H1 (cell line): ENCODE results near the gene SENP6. TPM values are rescaled to one million over a fixed set of nuclear protein-coding genes. Genes with fewer than 3 reads are reported as not detected.

Experiments used
- CTCF ChIA-PET: fragments of 300-600 bp; sonication (Branson Sonifier 250); formaldehyde crosslinking; loops from one replicate; lab custom pipeline; 2021; ENCODE audit not compliant: partially characterized antibody; lab: Charles Lee
- POLR2A ChIA-PET: fragments of 300-600 bp; sonication (Branson Sonifier 250); formaldehyde crosslinking; loops from one replicate; lab custom pipeline; 2021; ENCODE audit warnings: inconsistent platforms; ENCODE audit not compliant: partially characterized antibody; lab: Charles Lee
- DNase-seq, 2 experiments: peaks; one replicate each; pipeline versions ENCODE4 v3.0.0 to v3.0.0-alpha.2; 2010 to 2022; ENCODE audit warnings: low spot score in 2 of 2, low read depth in 1 of 2, mixed read lengths in 1 of 2
- FAIRE-seq: peaks from 2 replicates; lab custom pipeline; 2011; peaks lifted over from hg19 to GRCh38; lab: Jason Lieb, UNC
- H2AFZ ChIP-seq: 2 replicates; pipeline ENCODE4 v1.8.1; 2012; ENCODE audit warnings: low read length, inconsistent platforms
- H2AK5ac ChIP-seq: 2 replicates; pipeline ENCODE4 v1.6.1; 2013; ENCODE audit warnings: low read depth, low read length
- H2BK120ac ChIP-seq: replicated peaks from 2 replicates; pipeline ENCODE3; 2013; ENCODE audit warnings: low read depth, low read length, inconsistent platforms
- H2BK12ac ChIP-seq: 2 replicates; pipeline ENCODE4 v1.6.1; 2013; ENCODE audit warnings: low read depth, low read length
- H2BK15ac ChIP-seq: 2 replicates; pipeline ENCODE4 v1.6.1; 2013; ENCODE audit warnings: low read length
- H2BK20ac ChIP-seq: 2 replicates; pipeline ENCODE4 v1.6.1; 2013; ENCODE audit warnings: low read length
- H2BK5ac ChIP-seq: 2 replicates; pipeline ENCODE4 v1.6.1; 2013; ENCODE audit warnings: low read depth, low read length
- H3K14ac ChIP-seq: 2 replicates; pipeline ENCODE4 v1.6.1; 2013; ENCODE audit warnings: inconsistent platforms; ENCODE audit not compliant: insufficient read length
- H3K18ac ChIP-seq: 2 replicates; pipeline ENCODE4 v1.6.1; 2013; ENCODE audit warnings: low read length; ENCODE audit errors: extremely low read depth
- H3K23ac ChIP-seq: 2 replicates; pipeline ENCODE4 v1.6.1; 2013; ENCODE audit warnings: inconsistent platforms; ENCODE audit not compliant: insufficient read length
- H3K23me2 ChIP-seq: 2 replicates; pipeline ENCODE4 v1.6.1; 2013; ENCODE audit warnings: low read depth, low read length
- H3K27ac ChIP-seq: 2 replicates; pipeline ENCODE4 v1.6.1; 2011; ENCODE audit warnings: low read depth, low read length, inconsistent platforms
- H3K27me3 ChIP-seq, 4 experiments: replicated peaks in 1 of 4; 1 replicate in 1 of 4; 2 replicates in 3 of 4; pipeline versions ENCODE4 v1.6.1 to v1.8.1; 2011 to 2013; ENCODE audit warnings: low read length in 3 of 4, mild to moderate bottlenecking in 3 of 4, inconsistent platforms in 2 of 4, mixed read lengths in 2 of 4, moderate library complexity in 1 of 4; ENCODE audit not compliant: control insufficient read depth in 3 of 4, insufficient read depth in 3 of 4; ENCODE audit errors: extremely low read depth in 1 of 4
- H3K36me3 ChIP-seq, 4 experiments: 2 replicates each; pipeline versions ENCODE4 v1.6.1 to v1.8.1; 2011 to 2013; ENCODE audit warnings: mild to moderate bottlenecking in 4 of 4, low read length in 3 of 4, moderate library complexity in 2 of 4, control low read depth in 1 of 4, inconsistent platforms in 1 of 4; ENCODE audit not compliant: insufficient read depth in 4 of 4, control insufficient read depth in 2 of 4
- H3K4ac ChIP-seq: replicated peaks from 2 replicates; pipeline ENCODE3; 2013; ENCODE audit warnings: low read length, low read depth, mixed read lengths, inconsistent platforms; ENCODE audit not compliant: insufficient read length
- H3K4me1 ChIP-seq, 4 experiments: replicated peaks in 1 of 4; 1 replicate in 1 of 4; 2 replicates in 3 of 4; pipeline versions ENCODE4 v1.6.1 to v1.8.1; 2011 to 2013; ENCODE audit warnings: low read length in 3 of 4, inconsistent platforms in 2 of 4, mixed read lengths in 1 of 4; ENCODE audit not compliant: insufficient read depth in 4 of 4, control insufficient read depth in 3 of 4
- H3K4me2 ChIP-seq, 2 experiments: 2 replicates each; pipeline versions ENCODE4 v1.6.1 to v1.8.1; 2011 to 2013; ENCODE audit warnings: low read depth in 2 of 2, low read length in 2 of 2, control low read depth in 1 of 2, inconsistent platforms in 1 of 2, mild to moderate bottlenecking in 1 of 2; ENCODE audit not compliant: insufficient read depth in 1 of 2
- H3K4me3 ChIP-seq, 4 experiments: fragments of 200-600, 300-600 bp in 1 of 4; sonication (generic), shearing (Covaris generic), sonication (Bioruptor Twin) in 1 of 4; 2 replicates each; pipeline versions ENCODE4 v1.5.1 to v1.8.1; 2011 to 2016; ENCODE audit warnings: low read length in 4 of 4, low read depth in 3 of 4, control low read depth in 2 of 4, inconsistent platforms in 2 of 4, mild to moderate bottlenecking in 2 of 4, mixed read lengths in 1 of 4, moderate library complexity in 1 of 4; ENCODE audit not compliant: insufficient read depth in 2 of 4; ENCODE audit errors: extremely low read depth in 1 of 4
- H3K56ac ChIP-seq: replicated peaks from 2 replicates; pipeline ENCODE3; 2013; ENCODE audit warnings: low read depth, mild to moderate bottlenecking, mixed read lengths, low read length, inconsistent platforms; ENCODE audit not compliant: insufficient read length
- H3K79me1 ChIP-seq: 2 replicates; pipeline ENCODE4 v1.6.1; 2013; ENCODE audit warnings: low read depth, low read length, control low read depth
- H3K79me2 ChIP-seq, 2 experiments: 2 replicates each; pipeline versions ENCODE4 v1.6.1 to v1.8.1; 2012 to 2013; ENCODE audit warnings: low read length in 2 of 2, mild to moderate bottlenecking in 2 of 2, inconsistent platforms in 1 of 2; ENCODE audit not compliant: insufficient read depth in 2 of 2, control insufficient read depth in 1 of 2
- H3K9ac ChIP-seq, 4 experiments: replicated peaks in 1 of 4; 1 replicate in 1 of 4; 2 replicates in 3 of 4; pipeline versions ENCODE4 v1.6.1 to v1.8.1; 2011 to 2013; ENCODE audit warnings: low read depth in 3 of 4, low read length in 3 of 4, control low read depth in 2 of 4, mild to moderate bottlenecking in 2 of 4, moderate library complexity in 2 of 4, inconsistent platforms in 1 of 4; ENCODE audit errors: extremely low read depth in 1 of 4
- H3K9me3 ChIP-seq, 2 experiments: 2 replicates each; pipeline versions ENCODE4 v1.6.1 to v1.8.1; 2012 to 2013; ENCODE audit warnings: mild to moderate bottlenecking in 2 of 2, moderate library complexity in 2 of 2, control low read depth in 1 of 2, inconsistent platforms in 1 of 2, low read depth in 1 of 2, low read length in 1 of 2, mixed read lengths in 1 of 2; ENCODE audit not compliant: insufficient read depth in 2 of 2
- H4K20me1 ChIP-seq, 2 experiments: replicated peaks in 1 of 2; 2 replicates each; pipeline versions ENCODE3 to v1.8.1; 2011 to 2013; ENCODE audit warnings: inconsistent platforms in 2 of 2, low read length in 2 of 2, mild to moderate bottlenecking in 1 of 2; ENCODE audit not compliant: insufficient read depth in 2 of 2, control insufficient read depth in 1 of 2
- H4K5ac ChIP-seq: 2 replicates; pipeline ENCODE4 v1.6.1; 2013; ENCODE audit warnings: low read length, low read depth, mixed read lengths, inconsistent platforms; ENCODE audit not compliant: insufficient read length
- H4K8ac ChIP-seq: 2 replicates; pipeline ENCODE4 v1.8.0; 2013; ENCODE audit warnings: mild to moderate bottlenecking, moderate library complexity, low read length, inconsistent platforms; ENCODE audit not compliant: insufficient read depth; ENCODE audit errors: extremely low read depth
- H4K91ac ChIP-seq: replicated peaks from 2 replicates; pipeline ENCODE3; 2013; ENCODE audit warnings: low read length, mixed read lengths, inconsistent platforms; ENCODE audit not compliant: insufficient read length
- CTBP2 ChIP-seq: IDR thresholded peaks from 2 replicates; pipeline ENCODE4 v1.7.0; 2011; ENCODE audit warnings: borderline replicate concordance, mild to moderate bottlenecking, moderate library complexity, mixed read lengths, low read length; ENCODE audit not compliant: insufficient read depth, insufficient read length
- GTF2F1 ChIP-seq: IDR thresholded peaks from 2 replicates; pipeline ENCODE4 v1.6.1; 2012; ENCODE audit warnings: low read depth, low read length, improper control_type of control experiment, borderline replicate concordance
- POLR2A ChIP-seq, 2 experiments: IDR thresholded peaks; 1 replicate in 1 of 2; 2 replicates in 1 of 2; pipeline ENCODE4 v1.6.1; 2011; ENCODE audit warnings: low read depth in 2 of 2, low read length in 2 of 2, mild to moderate bottlenecking in 2 of 2; ENCODE audit errors: control extremely low read depth in 1 of 2
- POLR2AphosphoS5 ChIP-seq: IDR thresholded peaks from 2 replicates; pipeline ENCODE4 v1.6.1; 2011; ENCODE audit warnings: low read depth, low read length
- WGBS, 2 experiments: shearing (Covaris generic) in 1 of 2; methylation state at CpG; one replicate each; pipeline versions ENCODE4 v1.1.6 to v1.1.7; 2013 to 2015; ENCODE audit warnings: low lambda C conversion rate in 2 of 2, mixed read lengths in 2 of 2, inconsistent platforms in 1 of 2, low coverage in 1 of 2, missing lambda C conversion rate in 1 of 2; ENCODE audit not compliant: insufficient replicate concordance in 2 of 2, insufficient coverage in 1 of 2, insufficient read length in 1 of 2; ENCODE audit errors: extremely low coverage in 1 of 2, missing lambda C conversion rate in 1 of 2; 5-methylcytosine and 5-hydroxymethylcytosine counted together
- polyA plus RNA-seq, 7 experiments: library from polyadenylated mRNA; depleted of rRNA in 3 of 7; stranded (reverse) in 5 of 7; unstranded in 2 of 7; fragments of >200 nt in 5 of 7; fragments of 200-250 nt in 2 of 7; gene quantifications; 1 replicate in 5 of 7; 2 replicates in 1 of 7; 4 replicates in 1 of 7; pipeline versions ENCODE4 v1.2.1 to v1.2.3, GENCODE V29; 2011 to 2013; ENCODE audit warnings: missing spikeins in 2 of 7, mixed read lengths in 2 of 7
- total RNA-seq: library from RNA; stranded (reverse); fragmentation: NEBNext Ultra II Directional; extraction: Animal tissue kit (Norgen Biotek cat#: 25700); gene quantifications from 2 replicates; pipeline ENCODE4 v1.2.1, GENCODE V29; 2021

Gene SENP6
- total and polyA plus RNA-seq, 2 of the 8 experiments (the other 6 are each of a cell fraction or from before 2014, with no cell fraction given): 13.8 to 103 TPM

DNA sequence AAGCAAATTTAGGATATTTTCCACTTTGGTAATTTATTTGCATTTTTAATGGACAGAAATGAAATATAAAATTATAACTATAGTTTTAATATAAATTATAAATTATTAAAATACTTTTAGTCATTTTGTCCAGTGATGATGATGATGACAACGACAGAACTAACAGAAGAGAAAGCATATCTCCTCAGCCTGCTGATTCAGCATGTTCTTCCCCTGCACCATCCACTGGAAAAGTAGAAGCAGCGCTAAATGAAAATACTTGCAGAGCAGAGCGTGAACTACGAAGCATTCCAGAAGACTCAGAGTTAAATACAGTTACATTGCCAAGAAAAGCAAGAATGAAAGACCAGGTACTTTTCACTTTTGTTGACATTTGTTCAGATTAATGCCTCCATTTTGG lies 64.9 kb downstream of the SENP6 start:
- H3K14ac ChIP-seq: no peak overlapping the region
- 79% methylated on average over 4 of the region's 4 CpGs; no CpG with 5 or more reads in 1 of the 2 experiments for WGBS, 2 experiments
- H2BK5ac ChIP-seq: no peak overlapping the region
- H3K36me3 ChIP-seq: peaks cover 2 to 52% (median 8%) of the 10 kb centered on the region in 4 experiments; a peak in 6 of 8 replicates
- H3K9ac ChIP-seq: no peak overlapping the region
- no peak overlapping the region for H4K8ac ChIP-seq
- H2BK12ac ChIP-seq: no peak overlapping the region
- no peak overlapping the region for H3K56ac ChIP-seq
- no peaks in the 10 kb centered on the region for H3K27me3 ChIP-seq
- H2AK5ac ChIP-seq: no peak overlapping the region
- H3K4me3 ChIP-seq: no peak overlapping the region
- no peak overlapping the region for H3K4ac ChIP-seq
- FAIRE-seq (no peak), DNase-seq (no peak)
- H3K79me1 ChIP-seq: no peaks in the 10 kb centered on the region
- POLR2A ChIA-PET: no interaction called here
- no peak overlapping the region for H2BK15ac ChIP-seq
- no peak overlapping the region for H3K4me2 ChIP-seq
- no peaks in the 10 kb centered on the region for H3K4me1 ChIP-seq
- no peak overlapping the region for H2AFZ ChIP-seq
- H3K79me2 ChIP-seq: no peaks in the 10 kb centered on the region
- H3K27ac ChIP-seq: no peak overlapping the region
- H4K20me1 ChIP-seq: peaks cover 0 to 1% of the 10 kb centered on the region in 2 experiments
- no peaks in the 10 kb centered on the region for H3K23me2 ChIP-seq
- no peak overlapping the region for H3K23ac ChIP-seq
- no peak overlapping the region for H2BK120ac ChIP-seq
- H3K18ac ChIP-seq: no peak overlapping the region
- H3K9me3 ChIP-seq: no peaks in the 10 kb centered on the region
- no peak overlapping the region for H4K5ac ChIP-seq
- H4K91ac ChIP-seq: no peak overlapping the region
- CTCF ChIA-PET: no interaction called here
- H2BK20ac ChIP-seq: no peak overlapping the region
- no peak for TF ChIP-seq POLR2A (IDR thresholded peaks at IDR 0.05; ENCODE audit: control extremely low read depth in 1 of 2, low read depth in 2 of 2, low read length in 2 of 2)
- TF ChIP-seq CTBP2: no peak
- TF ChIP-seq POLR2AphosphoS5: no peak
- no peak for TF ChIP-seq GTF2F1
